Measurements from ENCODE around the gene KLHL25.

The KLHL25 gene

DNA sequence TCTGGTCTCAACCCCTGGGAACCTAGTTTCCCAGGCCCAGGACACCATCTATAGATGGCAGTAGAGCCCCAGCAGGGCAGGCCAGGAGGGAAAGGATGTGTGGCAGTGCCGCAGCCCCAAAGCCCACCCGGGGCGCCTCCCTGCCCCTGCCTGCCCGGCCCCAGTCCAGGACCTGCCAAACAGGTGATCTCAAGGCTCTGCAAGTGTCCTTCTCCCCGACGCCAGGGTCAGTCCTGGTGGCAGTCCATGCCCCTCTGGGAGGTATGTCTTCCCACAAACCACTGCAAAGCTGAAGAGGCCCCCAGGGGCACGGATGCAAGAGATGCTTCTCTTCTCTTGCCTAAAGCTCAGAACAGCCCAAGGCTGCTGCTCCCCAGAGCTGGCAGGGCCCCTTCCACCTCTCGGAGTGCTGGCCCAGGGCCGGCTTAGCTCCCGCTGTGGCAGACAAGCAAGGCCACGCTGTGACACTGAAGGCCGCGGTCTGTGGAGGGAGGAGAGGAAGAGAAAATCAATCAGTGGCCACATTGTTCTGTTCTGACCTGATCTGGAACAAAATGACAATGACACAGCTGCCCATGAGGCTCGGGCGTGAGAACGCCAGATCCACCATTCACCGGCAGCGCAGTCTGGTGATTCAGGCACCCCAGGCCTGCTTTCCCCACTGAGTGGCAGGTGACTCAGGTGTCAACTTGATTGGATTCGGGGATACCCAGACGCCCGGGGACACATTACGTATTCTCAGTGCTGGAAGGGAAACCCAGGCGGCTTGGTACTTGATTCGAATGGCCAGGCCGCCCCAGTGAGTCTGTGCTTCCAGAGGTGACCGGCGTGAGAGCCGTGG is 34.0 kb downstream of the KLHL25 start:
- DNase-seq, result no peak

GRCh38 chr15:85760049-85760448 is 34.7 kb downstream of the KLHL25 start:
- no peak for DNase-seq

DNA sequence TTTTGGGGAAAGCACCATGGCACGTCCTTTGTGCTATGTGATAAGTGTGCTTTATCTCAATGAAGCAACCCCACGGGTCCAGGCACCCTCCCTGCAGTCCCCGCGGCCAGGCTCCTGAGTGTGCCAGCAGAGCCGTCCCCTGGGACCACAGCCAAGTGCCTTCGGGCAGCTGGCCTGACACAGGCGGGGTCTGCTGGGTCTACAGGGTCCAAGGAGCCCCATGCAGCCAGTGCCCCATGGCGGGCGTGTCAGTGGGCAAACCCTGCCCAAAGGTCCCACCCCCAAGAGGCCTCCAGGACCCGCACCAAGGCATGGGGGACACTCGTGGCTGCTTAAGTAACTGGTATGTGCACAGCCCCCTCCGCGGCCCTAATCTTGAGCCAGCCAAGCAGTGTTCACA is 35.3 kb downstream of the KLHL25 start:
- no peak for DNase-seq

DNA sequence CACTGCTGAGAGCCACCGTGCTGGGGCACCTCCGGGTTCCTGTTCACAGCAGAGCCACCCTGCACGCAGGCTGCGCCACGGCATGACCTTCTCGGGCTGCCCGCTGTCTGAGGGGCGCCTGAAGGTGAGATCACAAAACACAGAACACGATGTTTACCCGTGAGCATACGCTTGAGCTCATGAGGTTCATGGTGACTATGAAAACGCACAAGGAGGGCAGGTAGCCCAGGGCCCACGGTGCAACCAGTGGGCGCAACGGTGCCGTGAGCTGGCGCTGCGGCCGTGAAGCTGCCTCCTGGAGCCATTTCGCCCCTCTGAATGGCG is 36.1 kb downstream of the KLHL25 start:
- DNase-seq, result no peak

- DNase-seq, result no peak
Measured at GRCh38 chr15:85757939-85758654, 36.6 kb downstream of the KLHL25 start.

DNA sequence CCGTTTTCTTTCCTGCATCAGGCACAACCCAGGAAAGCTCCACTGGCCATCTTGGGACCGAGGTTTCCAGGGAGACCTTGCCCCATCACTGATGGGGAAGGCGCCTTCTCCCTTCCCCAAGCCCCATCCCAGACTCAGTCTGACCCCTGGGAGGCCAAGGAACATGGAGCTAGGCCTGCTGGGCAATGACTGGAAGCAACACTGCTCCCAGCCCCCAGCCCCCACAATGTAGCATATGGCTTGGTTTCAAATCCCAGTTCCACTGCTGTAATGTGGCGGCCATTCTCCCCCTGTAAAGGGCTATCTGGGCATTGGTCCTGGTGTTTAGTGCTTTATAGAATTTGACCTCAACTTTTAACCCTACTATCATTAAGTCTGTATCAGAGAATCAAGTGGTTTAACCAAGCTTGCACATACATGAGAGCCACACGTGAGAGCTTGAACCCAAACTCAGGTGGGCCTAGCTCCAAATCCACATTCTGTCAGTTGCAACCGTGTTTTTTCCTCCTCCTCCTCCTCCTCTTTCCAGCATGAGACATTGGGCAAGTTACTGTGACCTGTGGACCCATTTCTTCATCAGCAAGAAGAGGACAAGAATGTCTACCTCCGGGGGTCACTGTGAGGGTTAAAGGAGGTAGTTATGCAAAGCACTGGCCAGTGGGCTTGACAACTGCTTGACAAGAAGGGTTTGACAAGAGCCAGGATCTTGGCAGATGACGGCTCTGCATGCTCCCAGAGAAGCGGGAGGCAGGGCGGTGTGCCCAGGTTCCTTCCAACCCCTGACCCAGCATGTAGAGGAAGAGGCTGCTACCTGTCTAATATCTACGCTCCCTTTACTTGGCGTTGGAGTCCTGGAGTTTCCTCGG is 37.4 kb downstream of the KLHL25 start:
- DNase-seq, result no peak

- DNase-seq, result no peak
Measured at GRCh38 chr15:85756411-85757072, 38.2 kb downstream of the KLHL25 start.

- no peak for DNase-seq
Measured at GRCh38 chr15:85755942-85756341, 38.8 kb downstream of the KLHL25 start.

DNA sequence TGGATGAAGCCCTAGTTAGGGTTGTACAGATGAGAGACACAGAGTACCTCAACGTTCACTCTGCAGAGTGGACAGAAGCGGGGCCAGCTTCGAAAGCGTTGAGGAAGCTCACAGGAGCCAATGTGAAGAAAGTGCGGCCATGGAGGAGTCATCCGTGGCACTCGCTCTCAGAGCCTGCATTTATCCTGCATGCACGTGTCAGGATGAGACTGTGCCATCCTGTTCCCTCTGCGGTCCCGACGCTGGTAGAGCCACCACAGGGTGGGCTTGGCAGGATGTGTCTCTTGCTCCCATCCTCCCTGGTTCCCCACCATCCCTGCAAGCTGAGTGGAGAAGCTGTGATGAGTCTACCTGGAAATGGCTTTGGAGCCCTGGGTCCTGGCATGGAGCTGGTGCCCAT is 39.3 kb downstream of the KLHL25 start:
- DNase-seq, result no peak

GRCh38 chr15:85754989-85755388 is 39.7 kb downstream of the KLHL25 start:
- no peak for DNase-seq

DNA sequence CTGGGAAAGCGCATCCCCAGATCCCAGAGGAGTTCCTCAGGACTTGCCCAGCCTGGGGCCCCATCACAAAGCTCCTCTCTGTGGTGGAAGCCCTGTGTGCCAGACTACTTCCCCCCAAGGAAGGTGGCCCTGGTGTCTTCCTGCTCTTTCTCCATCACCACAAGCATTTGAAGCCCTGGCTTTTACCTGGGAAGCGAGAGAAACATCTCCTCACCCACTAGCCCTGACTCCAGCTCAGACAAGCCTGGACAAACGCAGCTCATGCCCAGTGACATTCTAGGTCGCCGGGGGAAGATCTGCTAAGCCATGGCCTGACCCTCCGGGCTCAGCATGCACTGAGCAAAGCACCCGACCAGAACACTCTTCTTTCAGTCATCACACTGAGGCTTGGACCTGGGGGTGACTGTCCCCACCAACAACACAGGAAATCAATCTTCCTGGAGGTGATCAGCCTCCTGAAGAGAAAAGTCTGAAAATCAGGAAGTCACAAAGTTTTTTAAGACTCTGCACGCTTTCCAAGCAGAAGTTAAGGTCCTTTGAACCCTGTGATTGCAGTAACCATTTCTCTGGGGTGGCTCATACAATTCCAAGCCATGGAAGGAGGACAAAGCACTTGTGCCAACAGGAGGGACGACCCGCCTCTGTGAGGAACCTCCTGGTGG is 40.8 kb downstream of the KLHL25 start:
- no peak for DNase-seq

GRCh38 chr15:85753261-85753660 is 41.5 kb downstream of the KLHL25 start:
- no peak for DNase-seq

DNA sequence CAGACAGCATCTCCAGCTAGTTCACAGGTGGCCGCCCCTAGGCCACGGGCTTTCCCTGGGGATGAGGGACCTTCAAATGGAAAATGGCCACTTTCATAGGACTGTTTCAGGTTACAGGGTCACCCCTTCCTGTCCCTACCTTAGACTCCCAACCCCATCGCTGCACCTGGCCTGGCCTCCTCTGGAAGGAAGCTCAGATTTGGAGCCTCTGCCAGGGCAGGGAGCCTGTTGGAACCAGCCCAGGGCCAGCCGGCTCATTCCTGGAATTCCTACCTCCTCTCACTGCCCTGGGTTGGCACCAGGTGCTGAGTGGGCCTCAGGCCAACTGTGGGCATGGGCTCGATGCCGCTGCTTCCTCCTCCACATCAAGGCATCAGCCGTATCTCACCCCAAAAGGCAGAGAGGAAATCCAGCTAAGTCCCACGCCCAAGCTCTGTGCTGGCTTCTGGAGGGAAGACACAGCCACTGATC is 42.2 kb downstream of the KLHL25 start:
- DNase-seq, result no peak

- DNase-seq, result no peak
Measured at GRCh38 chr15:85752124-85752475, 42.6 kb downstream of the KLHL25 start.

DNA sequence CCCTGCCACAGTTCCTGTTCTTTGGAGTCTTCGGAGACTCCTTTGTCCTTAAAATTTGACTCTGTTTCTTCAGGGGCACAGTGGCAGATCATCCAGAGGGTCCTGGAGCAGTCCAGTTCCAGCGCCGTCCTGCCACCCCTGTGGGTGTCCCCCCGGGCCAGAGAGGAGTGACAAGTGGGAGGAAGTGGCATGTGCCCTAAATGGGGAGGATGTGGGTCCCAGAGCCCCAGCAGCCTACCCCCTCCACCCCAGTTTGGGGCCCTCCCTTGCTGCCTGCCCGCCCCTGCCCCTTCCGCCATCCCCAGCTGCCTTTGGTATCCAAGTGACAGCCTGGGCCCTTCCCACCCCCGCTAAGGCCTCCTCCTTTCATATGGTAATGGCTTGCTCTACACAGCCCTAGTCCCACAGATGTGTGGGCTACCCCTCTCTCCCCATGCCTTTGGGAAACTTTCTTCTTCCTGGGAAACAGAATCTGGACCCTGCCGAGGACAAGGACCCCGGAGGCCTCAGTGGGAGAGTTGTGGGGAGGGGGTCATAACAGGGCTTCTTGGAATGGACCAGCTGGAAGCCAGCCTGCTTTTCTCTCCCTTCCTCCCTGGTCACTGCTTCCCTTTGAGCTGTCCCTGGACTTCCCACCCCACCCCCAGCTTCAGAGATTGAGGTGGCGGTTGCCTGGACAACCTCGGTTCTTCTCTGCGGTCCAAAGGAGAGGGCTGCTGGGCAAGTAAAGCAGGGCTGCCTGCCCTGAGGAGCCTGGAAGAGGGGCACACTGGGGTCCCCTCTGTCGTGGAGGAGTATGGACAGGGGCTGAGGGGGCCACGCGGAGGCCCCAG is 43.2 kb downstream of the KLHL25 start:
- no peak for DNase-seq

GRCh38 chr15:85750319-85751290 is 44.1 kb downstream of the KLHL25 start:
- peak; percentile 41 for DNase-seq

DNA sequence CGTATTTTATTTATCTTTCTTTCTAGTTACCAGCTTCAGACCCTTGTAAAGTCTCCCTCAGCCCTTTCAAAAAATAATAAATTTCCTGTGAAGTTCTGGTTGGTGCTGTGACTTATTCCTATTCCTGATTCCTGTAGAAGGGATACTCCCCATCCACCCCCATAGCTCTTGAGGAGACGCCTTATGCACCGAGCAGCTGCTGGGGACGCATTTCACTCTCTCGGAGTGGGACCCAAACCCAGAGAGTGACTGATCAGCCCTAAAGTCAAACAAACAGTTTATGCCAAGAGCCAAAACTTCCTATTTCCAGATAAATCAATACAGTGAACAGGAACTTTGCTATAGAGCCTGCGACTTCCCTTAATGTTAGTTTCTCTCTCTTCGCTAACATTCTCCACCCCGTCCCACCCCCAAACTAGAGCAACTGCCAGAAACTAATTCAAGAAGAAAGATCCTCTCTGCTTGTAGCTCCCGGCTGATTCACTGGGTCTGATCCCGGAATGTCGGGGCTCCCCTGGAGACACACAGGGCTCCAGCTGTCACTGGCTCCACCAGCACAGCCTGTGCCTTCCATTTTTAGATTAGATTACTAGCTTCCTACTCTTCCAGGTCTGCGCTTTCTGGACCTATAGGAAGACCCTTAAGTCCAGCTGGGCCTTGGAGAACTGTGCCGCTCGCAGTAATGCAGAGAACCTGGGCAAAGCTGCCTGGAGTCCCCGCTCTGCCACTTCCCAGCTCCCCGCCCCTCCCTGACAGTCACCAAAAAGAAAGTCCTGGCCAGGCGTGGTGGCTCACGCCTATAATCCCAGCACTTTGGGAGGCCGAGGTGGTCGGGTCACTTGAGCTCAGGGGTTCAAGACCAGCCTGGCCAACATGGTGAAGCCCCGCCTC is 45.2 kb downstream of the KLHL25 start:
- DNase-seq, result peak; percentile 48

GRCh38 chr15:85748729-85749128 is 46.0 kb downstream of the KLHL25 start:
- no peak for DNase-seq

DNA sequence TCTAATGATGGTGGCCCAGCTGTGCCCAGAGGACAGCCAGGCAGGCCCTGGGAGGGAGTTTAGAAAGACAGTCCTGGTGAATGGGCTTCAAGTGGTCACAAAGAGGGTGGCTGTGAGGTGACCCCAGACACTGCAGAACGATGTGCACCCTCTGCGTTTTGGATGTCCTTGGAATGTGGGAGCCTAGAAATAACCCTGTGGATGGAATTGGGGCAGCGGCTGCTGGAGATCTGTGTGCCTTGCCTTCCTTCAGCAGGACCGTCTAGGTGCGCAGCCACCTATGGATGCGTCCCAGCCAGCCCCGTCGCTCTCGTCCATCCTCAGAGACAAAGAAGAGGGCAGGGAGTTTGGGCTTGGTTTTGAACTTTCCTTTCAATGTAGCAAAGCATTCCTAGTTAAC is 46.5 kb downstream of the KLHL25 start:
- no peak for DNase-seq

Measured in fibroblast of skin of abdomen (primary cell).